ENCODE results near the gene ZCCHC7.

The ZCCHC7 gene

DNA sequence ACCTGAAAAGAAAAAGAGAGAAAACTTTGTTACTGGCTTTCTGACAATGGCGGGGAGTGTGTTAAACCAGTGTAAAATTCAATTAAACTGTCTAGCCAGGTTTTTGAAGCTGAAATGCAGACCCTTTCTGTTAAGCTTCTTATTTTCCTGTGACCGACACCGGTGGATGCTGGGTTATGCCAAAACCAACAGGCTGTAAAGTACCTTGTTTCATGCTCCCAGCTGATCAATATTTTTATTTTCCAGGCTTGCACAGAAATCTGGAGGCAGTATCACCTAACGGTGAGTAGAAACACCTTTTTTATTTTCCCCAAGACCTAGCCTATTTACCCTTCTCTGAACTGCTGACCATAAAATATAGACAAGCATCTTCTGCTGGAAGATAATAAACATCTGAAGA lies 207.2 kb downstream of the ZCCHC7 start:
- no peak for DNase-seq (ENCODE audit: low read depth in 1 of 2, low spot score in 1 of 2)
- no peaks in the 10 kb centered on the region for H3K27me3 ChIP-seq (ENCODE audit: insufficient read depth, poor library complexity, severe bottlenecking)
- H3K27ac ChIP-seq (replicated peaks): no peak overlapping the region
- no peak for TF ChIP-seq GABPA (IDR thresholded peaks at IDR 0.05; ENCODE audit: low read depth)
- no peak overlapping the region for H3K4me3 ChIP-seq (replicated peaks; ENCODE audit: insufficient read depth, low read length)

DNA sequence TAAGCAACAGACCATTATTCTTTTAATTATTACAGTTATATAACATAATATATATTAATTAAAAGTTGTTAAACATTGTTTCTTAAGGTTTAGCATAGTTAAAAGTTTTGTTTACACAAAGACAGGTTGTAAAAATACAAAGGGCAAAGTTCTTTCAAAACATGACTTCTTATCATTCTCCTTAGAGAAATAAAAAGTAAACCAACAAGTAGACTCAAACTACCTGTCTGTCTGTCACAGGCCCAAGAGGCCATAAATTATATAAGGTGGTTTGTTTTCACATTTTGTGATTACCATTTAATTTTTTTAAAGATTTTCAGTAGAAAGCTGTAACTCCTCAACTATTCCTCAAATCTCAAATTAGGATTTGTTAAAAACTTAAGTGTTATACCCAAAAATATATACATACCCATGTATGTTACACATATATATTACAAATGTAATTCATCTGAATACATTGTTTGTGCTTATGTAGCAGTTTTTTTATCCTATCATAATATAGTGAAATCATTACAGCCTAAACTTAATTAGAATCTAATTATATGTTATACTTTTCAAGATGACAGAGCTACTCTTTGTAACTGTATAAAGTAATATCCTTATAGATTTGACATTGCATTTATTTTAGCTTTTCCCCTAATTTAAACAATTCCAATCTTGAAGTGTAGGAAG lies 208.3 kb downstream of the ZCCHC7 start:
- TF ChIP-seq, protein P1, sequence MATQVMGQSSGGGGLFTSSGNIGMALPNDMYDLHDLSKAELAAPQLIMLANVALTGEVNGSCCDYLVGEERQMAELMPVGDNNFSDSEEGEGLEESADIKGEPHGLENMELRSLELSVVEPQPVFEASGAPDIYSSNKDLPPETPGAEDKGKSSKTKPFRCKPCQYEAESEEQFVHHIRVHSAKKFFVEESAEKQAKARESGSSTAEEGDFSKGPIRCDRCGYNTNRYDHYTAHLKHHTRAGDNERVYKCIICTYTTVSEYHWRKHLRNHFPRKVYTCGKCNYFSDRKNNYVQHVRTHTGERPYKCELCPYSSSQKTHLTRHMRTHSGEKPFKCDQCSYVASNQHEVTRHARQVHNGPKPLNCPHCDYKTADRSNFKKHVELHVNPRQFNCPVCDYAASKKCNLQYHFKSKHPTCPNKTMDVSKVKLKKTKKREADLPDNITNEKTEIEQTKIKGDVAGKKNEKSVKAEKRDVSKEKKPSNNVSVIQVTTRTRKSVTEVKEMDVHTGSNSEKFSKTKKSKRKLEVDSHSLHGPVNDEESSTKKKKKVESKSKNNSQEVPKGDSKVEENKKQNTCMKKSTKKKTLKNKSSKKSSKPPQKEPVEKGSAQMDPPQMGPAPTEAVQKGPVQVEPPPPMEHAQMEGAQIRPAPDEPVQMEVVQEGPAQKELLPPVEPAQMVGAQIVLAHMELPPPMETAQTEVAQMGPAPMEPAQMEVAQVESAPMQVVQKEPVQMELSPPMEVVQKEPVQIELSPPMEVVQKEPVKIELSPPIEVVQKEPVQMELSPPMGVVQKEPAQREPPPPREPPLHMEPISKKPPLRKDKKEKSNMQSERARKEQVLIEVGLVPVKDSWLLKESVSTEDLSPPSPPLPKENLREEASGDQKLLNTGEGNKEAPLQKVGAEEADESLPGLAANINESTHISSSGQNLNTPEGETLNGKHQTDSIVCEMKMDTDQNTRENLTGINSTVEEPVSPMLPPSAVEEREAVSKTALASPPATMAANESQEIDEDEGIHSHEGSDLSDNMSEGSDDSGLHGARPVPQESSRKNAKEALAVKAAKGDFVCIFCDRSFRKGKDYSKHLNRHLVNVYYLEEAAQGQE (IDR thresholded peaks at IDR 0.05; ENCODE audit: insufficient replicate concordance, low read depth): no peak
- TF ChIP-seq SPI1 (IDR thresholded peaks at IDR 0.05; ENCODE audit: borderline replicate concordance, low read depth) (no peak), GABPA (IDR thresholded peaks at IDR 0.05; ENCODE audit: low read depth) (no peak), CTCF (IDR thresholded peaks at IDR 0.05; ENCODE audit: insufficient read depth, low read length) (no peak), POLR2AphosphoS5 (IDR thresholded peaks at IDR 0.05; ENCODE audit: low read depth) (no peak)
- no peak for DNase-seq (ENCODE audit: low read depth in 1 of 2, low spot score in 1 of 2)
- no peak overlapping the region for H3K27ac ChIP-seq (replicated peaks)
- no peaks in the 10 kb centered on the region for H3K27me3 ChIP-seq (ENCODE audit: insufficient read depth, poor library complexity, severe bottlenecking)
- no peak overlapping the region for H3K4me3 ChIP-seq (replicated peaks; ENCODE audit: insufficient read depth, low read length)

DNA sequence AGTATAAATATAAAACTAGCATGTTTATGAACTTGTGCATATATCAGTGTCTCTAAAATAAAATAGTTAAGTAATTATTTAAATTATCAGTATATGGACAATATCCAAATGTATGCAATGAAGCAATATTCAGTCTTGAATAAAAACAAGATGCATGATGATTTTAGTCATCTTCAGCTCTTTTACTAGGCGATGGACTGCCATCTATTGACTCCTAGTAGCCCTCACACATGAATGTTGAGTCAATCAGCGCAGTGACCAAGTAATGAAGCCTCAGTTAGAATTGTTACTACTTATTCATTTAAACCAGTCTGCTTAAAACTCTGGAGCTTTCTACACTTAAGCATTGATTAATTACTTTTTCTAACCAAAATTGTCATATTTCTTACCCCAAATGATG lies 209.2 kb downstream of the ZCCHC7 start:
- no peak overlapping the region for H3K4me3 ChIP-seq (replicated peaks; ENCODE audit: insufficient read depth, low read length)
- TF ChIP-seq, protein P1 (IDR thresholded peaks at IDR 0.05; ENCODE audit: insufficient replicate concordance, low read depth): no peak
- TF ChIP-seq GABPA (IDR thresholded peaks at IDR 0.05; ENCODE audit: low read depth) (no peak), SPI1 (IDR thresholded peaks at IDR 0.05; ENCODE audit: borderline replicate concordance, low read depth) (no peak), POLR2AphosphoS5 (IDR thresholded peaks at IDR 0.05; ENCODE audit: low read depth) (no peak), CTCF (IDR thresholded peaks at IDR 0.05; ENCODE audit: insufficient read depth, low read length) (no peak)
- DNase-seq (ENCODE audit: low read depth in 1 of 2, low spot score in 1 of 2): no peak
- H3K27ac ChIP-seq (replicated peaks): no peak overlapping the region
- no peaks in the 10 kb centered on the region for H3K27me3 ChIP-seq (ENCODE audit: insufficient read depth, poor library complexity, severe bottlenecking)

- Histone ChIP-seq H3K4me3 (replicated peaks; ENCODE audit: insufficient read depth, low read length) (no peak overlapping the region), H3K27ac (replicated peaks) (no peak overlapping the region), H3K27me3 (ENCODE audit: insufficient read depth, poor library complexity, severe bottlenecking) (no peaks in the 10 kb centered on the region)
- DNase-seq (ENCODE audit: low read depth in 1 of 2, low spot score in 1 of 2): no peak
- no peak for TF ChIP-seq GABPA (IDR thresholded peaks at IDR 0.05; ENCODE audit: low read depth)
- TF ChIP-seq SPI1 (IDR thresholded peaks at IDR 0.05; ENCODE audit: borderline replicate concordance, low read depth): no peak
- TF ChIP-seq POLR2AphosphoS5 (IDR thresholded peaks at IDR 0.05; ENCODE audit: low read depth): no peak
- TF ChIP-seq, protein P1 (IDR thresholded peaks at IDR 0.05; ENCODE audit: insufficient replicate concordance, low read depth): no peak
- TF ChIP-seq CTCF (IDR thresholded peaks at IDR 0.05; ENCODE audit: insufficient read depth, low read length): no peak
Measured at GRCh38 chr9:37331871-37332270, 211.5 kb downstream of the ZCCHC7 start.

All from HL-60 (cell line).